Keratinocyte (primary cell): ENCODE results near the gene ABHD4. TPM values are rescaled to one million over a fixed set of nuclear protein-coding genes. Genes with fewer than 3 reads are reported as not detected.

Source experiments
- DNase-seq: peaks from one replicate; pipeline ENCODE4 v3.0.0-alpha.2; 2011; ENCODE audit warnings: low read depth, missing footprints, low spot score
- FAIRE-seq: peaks from 2 replicates; lab custom pipeline; 2011; peaks lifted over from hg19 to GRCh38; lab: Jason Lieb, UNC
- H2AFZ ChIP-seq: 2 replicates; pipeline ENCODE4 v1.6.0; 2012; ENCODE audit warnings: low read length, control low read depth, inconsistent platforms; ENCODE audit not compliant: control insufficient read depth
- H3K27ac ChIP-seq: 2 replicates; pipeline ENCODE4 v1.5.1; 2011; ENCODE audit warnings: low read length; ENCODE audit not compliant: control insufficient read depth, insufficient read depth
- H3K27me3 ChIP-seq: 3 replicates; pipeline ENCODE4 v1.6.0; 2011; ENCODE audit warnings: low read length; ENCODE audit not compliant: control insufficient read depth, insufficient read depth; ENCODE audit errors: extremely low read depth
- H3K36me3 ChIP-seq, 2 experiments: 2 replicates in 1 of 2; 3 replicates in 1 of 2; pipeline ENCODE4 v1.5.1; 2011; ENCODE audit warnings: low read length in 2 of 2, mild to moderate bottlenecking in 1 of 2; ENCODE audit not compliant: control insufficient read depth in 2 of 2, insufficient read depth in 2 of 2; ENCODE audit errors: extremely low read depth in 1 of 2
- H3K4me1 ChIP-seq: 3 replicates; pipeline ENCODE4 v1.5.1; 2011; ENCODE audit warnings: low read length; ENCODE audit not compliant: control insufficient read depth, insufficient read depth; ENCODE audit errors: extremely low read depth
- H3K4me2 ChIP-seq: 3 replicates; pipeline ENCODE4 v1.6.0; 2011; ENCODE audit warnings: low read depth, low read length; ENCODE audit not compliant: control insufficient read depth, insufficient read depth; ENCODE audit errors: extremely low read depth
- H3K4me3 ChIP-seq, 3 experiments: fragments of 200-600 bp in 1 of 3; sonication (generic) in 1 of 3; 2 replicates in 2 of 3; 3 replicates in 1 of 3; pipeline ENCODE4 v1.5.1; 2011 to 2016; ENCODE audit warnings: low read length in 3 of 3, mild to moderate bottlenecking in 3 of 3, control low read depth in 2 of 3, inconsistent platforms in 1 of 3, low read depth in 1 of 3, mixed read lengths in 1 of 3, mixed run types in 1 of 3, moderate library complexity in 1 of 3; ENCODE audit not compliant: control insufficient read depth in 2 of 3, insufficient read depth in 2 of 3; ENCODE audit errors: extremely low read depth in 1 of 3
- H3K79me2 ChIP-seq: 2 replicates; pipeline ENCODE4 v1.6.0; 2012; ENCODE audit warnings: low read length; ENCODE audit not compliant: control insufficient read depth, insufficient read depth
- H3K9ac ChIP-seq: 3 replicates; pipeline ENCODE4 v1.6.0; 2011; ENCODE audit warnings: low read length; ENCODE audit not compliant: control insufficient read depth, insufficient read depth; ENCODE audit errors: extremely low read depth
- H3K9me1 ChIP-seq: 3 replicates; pipeline ENCODE4 v1.6.0; 2011; ENCODE audit warnings: low read length; ENCODE audit not compliant: control insufficient read depth, insufficient read depth; ENCODE audit errors: extremely low read depth
- H3K9me3 ChIP-seq: 2 replicates; pipeline ENCODE4 v1.5.1; 2012; ENCODE audit warnings: low read depth, low read length; ENCODE audit not compliant: control insufficient read depth
- H4K20me1 ChIP-seq: 3 replicates; pipeline ENCODE4 v1.6.0; 2011; ENCODE audit warnings: low read length; ENCODE audit not compliant: control insufficient read depth, insufficient read depth; ENCODE audit errors: extremely low read depth
- EZH2 ChIP-seq: IDR thresholded peaks from one replicate; pipeline ENCODE4 v1.6.1; 2012; ENCODE audit warnings: inconsistent platforms, mild to moderate bottlenecking, low read length, moderate library complexity
- dilution Hi-C: fragments of 300-500 bp; cut with MboI; formaldehyde crosslinking; loops from one replicate; pipeline ENCODE4 v1.7.0; 2020; ENCODE audit warnings: low sequenced_read_pairs; ENCODE audit not compliant: extremely low pct_ligation_motif_present
- polyA plus RNA-seq, 5 experiments: library from polyadenylated mRNA; depleted of rRNA in 3 of 5; stranded (reverse) in 3 of 5; stranded (forward) in 1 of 5; unstranded in 1 of 5; fragments of >200 nt; gene quantifications; 1 replicate in 1 of 5; 2 replicates in 3 of 5; 3 replicates in 1 of 5; pipeline versions ENCODE4 v1.2.1 to v1.2.3, GENCODE V29; 2011 to 2012; ENCODE audit warnings: missing spikeins in 2 of 5, low read depth in 1 of 5, low replicate concordance in 1 of 5
- TF ChIP-seq, protein P1 (sequence below), 3 experiments: IDR thresholded peaks in 1 of 3; conservative IDR thresholded peaks in 1 of 3; optimal IDR thresholded peaks in 1 of 3; 2 replicates in 2 of 3; 3 replicates in 1 of 3; pipeline versions ENCODE3 to v1.5.1; 2011; ENCODE audit warnings: low read length in 3 of 3, mild to moderate bottlenecking in 3 of 3, moderate library complexity in 2 of 3, control low read depth in 1 of 3, inconsistent platforms in 1 of 3; ENCODE audit not compliant: insufficient read depth in 2 of 3; ENCODE audit errors: extremely low read depth in 1 of 3

The ABHD4 gene
- polyA plus RNA-seq, 1 donor (not counting 4 experiments of a cell fraction or from before 2014, with no cell fraction given) = 17.7 TPM

DNA sequence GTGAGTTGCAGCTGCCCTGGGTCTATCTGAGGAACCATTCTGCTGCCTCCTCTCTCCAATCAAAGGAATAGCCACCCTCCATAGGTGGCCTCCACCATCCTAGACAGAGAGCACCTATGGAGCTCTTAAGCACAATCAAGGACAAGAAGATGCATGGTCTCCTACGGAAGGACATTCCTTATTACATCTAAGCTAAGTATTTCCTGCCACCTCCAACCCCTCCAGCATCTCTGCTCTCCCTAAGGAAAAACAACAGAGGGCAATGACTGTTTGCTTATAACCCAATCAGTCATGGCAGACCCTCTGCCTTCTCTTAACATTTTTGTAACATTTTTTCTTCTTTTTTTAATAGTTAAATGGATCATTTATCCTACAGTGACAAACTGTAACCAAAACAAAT lies 60.8 kb downstream of the ABHD4 start:
- FAIRE-seq (no peak), DNase-seq (no peak)
- H3K27ac ChIP-seq = no peak overlapping the region
- no peaks in the 10 kb centered on the region for H3K36me3 ChIP-seq
- no peaks in the 10 kb centered on the region for H3K27me3 ChIP-seq
- H3K4me1 ChIP-seq = no peaks in the 10 kb centered on the region
- H2AFZ ChIP-seq = no peak overlapping the region
- no peaks in the 10 kb centered on the region for H3K9me1 ChIP-seq
- no peak overlapping the region for H3K9ac ChIP-seq
- H3K4me2 ChIP-seq = no peak overlapping the region
- no peaks in the 10 kb centered on the region for H3K79me2 ChIP-seq
- H3K4me3 ChIP-seq = no peak overlapping the region
- H3K9me3 ChIP-seq = no peaks in the 10 kb centered on the region
- TF ChIP-seq EZH2 = no peak
- TF ChIP-seq, protein P1, sequence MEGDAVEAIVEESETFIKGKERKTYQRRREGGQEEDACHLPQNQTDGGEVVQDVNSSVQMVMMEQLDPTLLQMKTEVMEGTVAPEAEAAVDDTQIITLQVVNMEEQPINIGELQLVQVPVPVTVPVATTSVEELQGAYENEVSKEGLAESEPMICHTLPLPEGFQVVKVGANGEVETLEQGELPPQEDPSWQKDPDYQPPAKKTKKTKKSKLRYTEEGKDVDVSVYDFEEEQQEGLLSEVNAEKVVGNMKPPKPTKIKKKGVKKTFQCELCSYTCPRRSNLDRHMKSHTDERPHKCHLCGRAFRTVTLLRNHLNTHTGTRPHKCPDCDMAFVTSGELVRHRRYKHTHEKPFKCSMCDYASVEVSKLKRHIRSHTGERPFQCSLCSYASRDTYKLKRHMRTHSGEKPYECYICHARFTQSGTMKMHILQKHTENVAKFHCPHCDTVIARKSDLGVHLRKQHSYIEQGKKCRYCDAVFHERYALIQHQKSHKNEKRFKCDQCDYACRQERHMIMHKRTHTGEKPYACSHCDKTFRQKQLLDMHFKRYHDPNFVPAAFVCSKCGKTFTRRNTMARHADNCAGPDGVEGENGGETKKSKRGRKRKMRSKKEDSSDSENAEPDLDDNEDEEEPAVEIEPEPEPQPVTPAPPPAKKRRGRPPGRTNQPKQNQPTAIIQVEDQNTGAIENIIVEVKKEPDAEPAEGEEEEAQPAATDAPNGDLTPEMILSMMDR (optimal IDR thresholded peaks at IDR 0.05 in 1 of 3, IDR thresholded peaks at IDR 0.05 in 1 of 3, conservative IDR thresholded peaks at IDR 0.05 in 1 of 3; ENCODE audit: extremely low read depth in 1 of 3, insufficient read depth in 2 of 3, low read length in 3 of 3) = no peak
- dilution Hi-C loops = no loop called here
- H4K20me1 ChIP-seq = no peaks in the 10 kb centered on the region

GRCh38 chr14:22660654-22661053 lies 62.6 kb downstream of the ABHD4 start:
- dilution Hi-C loops = no loop called here
- Histone ChIP-seq H3K9me1 (no peaks in the 10 kb centered on the region), H2AFZ (no peak overlapping the region), H3K4me3 (no peak overlapping the region), H4K20me1 (no peaks in the 10 kb centered on the region), H3K27ac (no peak overlapping the region), H3K36me3 (no peaks in the 10 kb centered on the region), H3K79me2 (no peaks in the 10 kb centered on the region), H3K4me2 (no peak overlapping the region), H3K4me1 (no peaks in the 10 kb centered on the region), H3K27me3 (no peaks in the 10 kb centered on the region), H3K9me3 (no peaks in the 10 kb centered on the region), H3K9ac (no peak overlapping the region)
- TF ChIP-seq EZH2 = no peak
- TF ChIP-seq, protein P1 (optimal IDR thresholded peaks at IDR 0.05 in 1 of 3, IDR thresholded peaks at IDR 0.05 in 1 of 3, conservative IDR thresholded peaks at IDR 0.05 in 1 of 3; ENCODE audit: extremely low read depth in 1 of 3, insufficient read depth in 2 of 3, low read length in 3 of 3) = no peak
- FAIRE-seq = no peak
- no peak for DNase-seq

Other genes with a start within 250 kb of the ABHD4 start
- gene DAD1, start 9.1 kb upstream of the ABHD4 start, polyA plus RNA-seq = 351 to 437 TPM (median 369 TPM) in 3 replicates
- gene OR6J1, start 46.1 kb downstream of the ABHD4 start, polyA plus RNA-seq = not detected in 3 replicates
- 129 to 150 TPM (median 130 TPM) in 3 replicates for gene OXA1L, start 168.4 kb downstream of the ABHD4 start, polyA plus RNA-seq
- gene SLC7A7, start 217.1 kb downstream of the ABHD4 start, polyA plus RNA-seq = 0.20 to 0.65 TPM (median 0.33 TPM) in 3 replicates
- 56.0 to 104 TPM (median 82.0 TPM) in 3 replicates for gene MRPL52, start 231.6 kb downstream of the ABHD4 start, polyA plus RNA-seq
- 185 to 355 TPM (median 246 TPM) in 3 replicates for gene MMP14, start 238.3 kb downstream of the ABHD4 start, polyA plus RNA-seq